Measurements from ENCODE around the gene ACSS2. TPM values are rescaled to one million over a fixed set of nuclear protein-coding genes. Genes with fewer than 3 reads are reported as not detected.

The ACSS2 gene
- total and polyA plus RNA-seq, 2 experiments from 2014 or later = 26.1 to 49.3 TPM

DNA sequence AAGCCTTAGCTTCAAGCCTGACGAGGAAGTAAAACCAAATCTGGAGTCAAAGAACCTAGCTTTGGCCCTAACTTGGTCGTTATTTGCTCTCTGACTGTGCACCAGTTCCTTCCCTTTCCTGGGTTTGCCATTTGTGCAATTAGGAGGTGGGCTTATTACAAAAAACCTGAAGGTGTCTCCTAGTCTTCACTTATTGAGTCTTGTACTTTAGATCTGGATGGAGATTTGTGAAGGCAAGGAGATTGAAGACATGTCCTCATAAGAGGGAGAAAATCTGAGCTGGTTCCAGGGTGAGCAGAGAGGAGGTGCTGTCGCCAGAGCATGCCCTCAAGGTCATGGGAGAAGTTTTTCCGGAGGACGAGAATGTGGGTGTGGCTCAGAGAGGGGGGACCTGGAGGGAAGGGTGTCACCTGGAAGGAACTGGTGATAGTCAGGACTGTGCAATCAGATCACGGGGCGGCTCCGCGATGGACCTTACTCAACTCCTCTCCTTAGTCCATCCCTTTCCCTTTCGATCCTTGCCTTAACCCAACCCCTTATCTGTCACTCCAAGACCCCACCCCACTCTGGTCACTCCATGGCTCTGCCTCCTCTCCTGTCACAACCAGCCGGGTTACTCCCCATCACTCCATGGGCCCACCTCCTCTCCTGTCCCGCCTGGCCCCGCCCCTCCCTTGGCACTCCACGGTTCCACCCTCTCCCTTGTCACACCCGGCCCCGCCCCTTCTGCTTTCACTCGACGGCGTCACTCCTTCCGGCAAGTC lies 588 bp upstream of the ACSS2 start:
- peak overlapping the region; percentile 77 for H2AFZ ChIP-seq
- peaks cover 26% of the 10 kb centered on the region for H3K4me1 ChIP-seq (ENCODE audit: insufficient read depth)
- H3K36me3 ChIP-seq (ENCODE audit: insufficient read depth) = no peaks in the 10 kb centered on the region
- peak overlapping the region; percentile 90 for H3K4me3 Mint-ChIP-seq
- H3K27ac Mint-ChIP-seq = peak overlapping the region; percentile 64
- H3K9me3 Mint-ChIP-seq = no peaks in the 10 kb centered on the region
- ATAC-seq (peak; percentile 80), DNase-seq (ENCODE audit: low spot score) (peak; percentile 100)
- peaks cover 5% of the 10 kb centered on the region; the same call in 1 of the 2 replicates for H3F3A ChIP-seq (replicated peaks; ENCODE audit: low read depth)
- peak overlapping the region; percentile 85 for H3K27ac ChIP-seq (ENCODE audit: low read depth)
- peaks cover 26% of the 10 kb centered on the region for H3K27me3 Mint-ChIP-seq (ENCODE audit: insufficient read depth, low read depth, poor library complexity)
- H3K9me2 ChIP-seq (ENCODE audit: insufficient read depth) = no peaks in the 10 kb centered on the region
- no peaks in the 10 kb centered on the region; the same call in 2 of the 3 replicates for H3K36me3 Mint-ChIP-seq (ENCODE audit: low read depth)
- H3K4me2 ChIP-seq = peak overlapping the region; percentile 68
- H3K4me3 ChIP-seq = peak overlapping the region; percentile 43
- TF ChIP-seq, protein P1, sequence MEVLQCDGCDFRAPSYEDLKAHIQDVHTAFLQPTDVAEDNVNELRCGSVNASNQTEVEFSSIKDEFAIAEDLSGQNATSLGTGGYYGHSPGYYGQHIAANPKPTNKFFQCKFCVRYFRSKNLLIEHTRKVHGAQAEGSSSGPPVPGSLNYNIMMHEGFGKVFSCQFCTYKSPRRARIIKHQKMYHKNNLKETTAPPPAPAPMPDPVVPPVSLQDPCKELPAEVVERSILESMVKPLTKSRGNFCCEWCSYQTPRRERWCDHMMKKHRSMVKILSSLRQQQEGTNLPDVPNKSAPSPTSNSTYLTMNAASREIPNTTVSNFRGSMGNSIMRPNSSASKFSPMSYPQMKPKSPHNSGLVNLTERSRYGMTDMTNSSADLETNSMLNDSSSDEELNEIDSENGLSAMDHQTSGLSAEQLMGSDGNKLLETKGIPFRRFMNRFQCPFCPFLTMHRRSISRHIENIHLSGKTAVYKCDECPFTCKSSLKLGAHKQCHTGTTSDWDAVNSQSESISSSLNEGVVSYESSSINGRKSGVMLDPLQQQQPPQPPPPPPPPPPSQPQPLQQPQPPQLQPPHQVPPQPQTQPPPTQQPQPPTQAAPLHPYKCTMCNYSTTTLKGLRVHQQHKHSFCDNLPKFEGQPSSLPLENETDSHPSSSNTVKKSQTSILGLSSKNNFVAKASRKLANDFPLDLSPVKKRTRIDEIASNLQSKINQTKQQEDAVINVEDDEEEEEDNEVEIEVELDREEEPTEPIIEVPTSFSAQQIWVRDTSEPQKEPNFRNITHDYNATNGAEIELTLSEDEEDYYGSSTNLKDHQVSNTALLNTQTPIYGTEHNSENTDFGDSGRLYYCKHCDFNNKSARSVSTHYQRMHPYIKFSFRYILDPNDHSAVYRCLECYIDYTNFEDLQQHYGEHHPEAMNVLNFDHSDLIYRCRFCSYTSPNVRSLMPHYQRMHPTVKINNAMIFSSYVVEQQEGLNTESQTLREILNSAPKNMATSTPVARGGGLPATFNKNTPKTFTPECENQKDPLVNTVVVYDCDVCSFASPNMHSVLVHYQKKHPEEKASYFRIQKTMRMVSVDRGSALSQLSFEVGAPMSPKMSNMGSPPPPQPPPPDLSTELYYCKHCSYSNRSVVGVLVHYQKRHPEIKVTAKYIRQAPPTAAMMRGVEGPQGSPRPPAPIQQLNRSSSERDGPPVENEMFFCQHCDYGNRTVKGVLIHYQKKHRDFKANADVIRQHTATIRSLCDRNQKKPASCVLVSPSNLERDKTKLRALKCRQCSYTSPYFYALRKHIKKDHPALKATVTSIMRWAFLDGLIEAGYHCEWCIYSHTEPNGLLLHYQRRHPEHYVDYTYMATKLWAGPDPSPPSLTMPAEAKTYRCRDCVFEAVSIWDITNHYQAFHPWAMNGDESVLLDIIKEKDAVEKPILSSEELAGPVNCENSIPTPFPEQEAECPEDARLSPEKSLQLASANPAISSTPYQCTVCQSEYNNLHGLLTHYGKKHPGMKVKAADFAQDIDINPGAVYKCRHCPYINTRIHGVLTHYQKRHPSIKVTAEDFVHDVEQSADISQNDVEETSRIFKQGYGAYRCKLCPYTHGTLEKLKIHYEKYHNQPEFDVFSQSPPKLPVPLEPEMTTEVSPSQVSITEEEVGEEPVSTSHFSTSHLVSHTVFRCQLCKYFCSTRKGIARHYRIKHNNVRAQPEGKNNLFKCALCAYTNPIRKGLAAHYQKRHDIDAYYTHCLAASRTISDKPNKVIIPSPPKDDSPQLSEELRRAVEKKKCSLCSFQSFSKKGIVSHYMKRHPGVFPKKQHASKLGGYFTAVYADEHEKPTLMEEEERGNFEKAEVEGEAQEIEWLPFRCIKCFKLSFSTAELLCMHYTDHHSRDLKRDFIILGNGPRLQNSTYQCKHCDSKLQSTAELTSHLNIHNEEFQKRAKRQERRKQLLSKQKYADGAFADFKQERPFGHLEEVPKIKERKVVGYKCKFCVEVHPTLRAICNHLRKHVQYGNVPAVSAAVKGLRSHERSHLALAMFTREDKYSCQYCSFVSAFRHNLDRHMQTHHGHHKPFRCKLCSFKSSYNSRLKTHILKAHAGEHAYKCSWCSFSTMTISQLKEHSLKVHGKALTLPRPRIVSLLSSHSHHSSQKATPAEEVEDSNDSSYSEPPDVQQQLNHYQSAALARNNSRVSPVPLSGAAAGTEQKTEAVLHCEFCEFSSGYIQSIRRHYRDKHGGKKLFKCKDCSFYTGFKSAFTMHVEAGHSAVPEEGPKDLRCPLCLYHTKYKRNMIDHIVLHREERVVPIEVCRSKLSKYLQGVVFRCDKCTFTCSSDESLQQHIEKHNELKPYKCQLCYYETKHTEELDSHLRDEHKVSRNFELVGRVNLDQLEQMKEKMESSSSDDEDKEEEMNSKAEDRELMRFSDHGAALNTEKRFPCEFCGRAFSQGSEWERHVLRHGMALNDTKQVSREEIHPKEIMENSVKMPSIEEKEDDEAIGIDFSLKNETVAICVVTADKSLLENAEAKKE (CRISPR knock-in tag; IDR thresholded peaks at IDR 0.05) = no peak
- TF ChIP-seq ZNF331 (CRISPR knock-in tag; IDR thresholded peaks at IDR 0.05; ENCODE audit: low read depth) (no peak), CREB1 (CRISPR knock-in tag; IDR thresholded peaks at IDR 0.05; ENCODE audit: low read depth) (peak; percentile 76), POLR2AphosphoS5 (IDR thresholded peaks at IDR 0.05; ENCODE audit: low read depth) (peak; percentile 34; the same call in 1 of the 2 replicates), JUNB (IDR thresholded peaks at IDR 0.05; ENCODE audit: unreplicated experiment) (no peak), STAT1 (IDR thresholded peaks at IDR 0.05; ENCODE audit: unreplicated experiment) (no peak)
- TF ChIP-seq, protein P2, sequence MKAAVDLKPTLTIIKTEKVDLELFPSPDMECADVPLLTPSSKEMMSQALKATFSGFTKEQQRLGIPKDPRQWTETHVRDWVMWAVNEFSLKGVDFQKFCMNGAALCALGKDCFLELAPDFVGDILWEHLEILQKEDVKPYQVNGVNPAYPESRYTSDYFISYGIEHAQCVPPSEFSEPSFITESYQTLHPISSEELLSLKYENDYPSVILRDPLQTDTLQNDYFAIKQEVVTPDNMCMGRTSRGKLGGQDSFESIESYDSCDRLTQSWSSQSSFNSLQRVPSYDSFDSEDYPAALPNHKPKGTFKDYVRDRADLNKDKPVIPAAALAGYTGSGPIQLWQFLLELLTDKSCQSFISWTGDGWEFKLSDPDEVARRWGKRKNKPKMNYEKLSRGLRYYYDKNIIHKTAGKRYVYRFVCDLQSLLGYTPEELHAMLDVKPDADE (IDR thresholded peaks at IDR 0.05) = no peak
- TF ChIP-seq, protein P3, sequence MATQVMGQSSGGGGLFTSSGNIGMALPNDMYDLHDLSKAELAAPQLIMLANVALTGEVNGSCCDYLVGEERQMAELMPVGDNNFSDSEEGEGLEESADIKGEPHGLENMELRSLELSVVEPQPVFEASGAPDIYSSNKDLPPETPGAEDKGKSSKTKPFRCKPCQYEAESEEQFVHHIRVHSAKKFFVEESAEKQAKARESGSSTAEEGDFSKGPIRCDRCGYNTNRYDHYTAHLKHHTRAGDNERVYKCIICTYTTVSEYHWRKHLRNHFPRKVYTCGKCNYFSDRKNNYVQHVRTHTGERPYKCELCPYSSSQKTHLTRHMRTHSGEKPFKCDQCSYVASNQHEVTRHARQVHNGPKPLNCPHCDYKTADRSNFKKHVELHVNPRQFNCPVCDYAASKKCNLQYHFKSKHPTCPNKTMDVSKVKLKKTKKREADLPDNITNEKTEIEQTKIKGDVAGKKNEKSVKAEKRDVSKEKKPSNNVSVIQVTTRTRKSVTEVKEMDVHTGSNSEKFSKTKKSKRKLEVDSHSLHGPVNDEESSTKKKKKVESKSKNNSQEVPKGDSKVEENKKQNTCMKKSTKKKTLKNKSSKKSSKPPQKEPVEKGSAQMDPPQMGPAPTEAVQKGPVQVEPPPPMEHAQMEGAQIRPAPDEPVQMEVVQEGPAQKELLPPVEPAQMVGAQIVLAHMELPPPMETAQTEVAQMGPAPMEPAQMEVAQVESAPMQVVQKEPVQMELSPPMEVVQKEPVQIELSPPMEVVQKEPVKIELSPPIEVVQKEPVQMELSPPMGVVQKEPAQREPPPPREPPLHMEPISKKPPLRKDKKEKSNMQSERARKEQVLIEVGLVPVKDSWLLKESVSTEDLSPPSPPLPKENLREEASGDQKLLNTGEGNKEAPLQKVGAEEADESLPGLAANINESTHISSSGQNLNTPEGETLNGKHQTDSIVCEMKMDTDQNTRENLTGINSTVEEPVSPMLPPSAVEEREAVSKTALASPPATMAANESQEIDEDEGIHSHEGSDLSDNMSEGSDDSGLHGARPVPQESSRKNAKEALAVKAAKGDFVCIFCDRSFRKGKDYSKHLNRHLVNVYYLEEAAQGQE (IDR thresholded peaks at IDR 0.05; ENCODE audit: unreplicated experiment) = no peak
- TF ChIP-seq, protein P4, sequence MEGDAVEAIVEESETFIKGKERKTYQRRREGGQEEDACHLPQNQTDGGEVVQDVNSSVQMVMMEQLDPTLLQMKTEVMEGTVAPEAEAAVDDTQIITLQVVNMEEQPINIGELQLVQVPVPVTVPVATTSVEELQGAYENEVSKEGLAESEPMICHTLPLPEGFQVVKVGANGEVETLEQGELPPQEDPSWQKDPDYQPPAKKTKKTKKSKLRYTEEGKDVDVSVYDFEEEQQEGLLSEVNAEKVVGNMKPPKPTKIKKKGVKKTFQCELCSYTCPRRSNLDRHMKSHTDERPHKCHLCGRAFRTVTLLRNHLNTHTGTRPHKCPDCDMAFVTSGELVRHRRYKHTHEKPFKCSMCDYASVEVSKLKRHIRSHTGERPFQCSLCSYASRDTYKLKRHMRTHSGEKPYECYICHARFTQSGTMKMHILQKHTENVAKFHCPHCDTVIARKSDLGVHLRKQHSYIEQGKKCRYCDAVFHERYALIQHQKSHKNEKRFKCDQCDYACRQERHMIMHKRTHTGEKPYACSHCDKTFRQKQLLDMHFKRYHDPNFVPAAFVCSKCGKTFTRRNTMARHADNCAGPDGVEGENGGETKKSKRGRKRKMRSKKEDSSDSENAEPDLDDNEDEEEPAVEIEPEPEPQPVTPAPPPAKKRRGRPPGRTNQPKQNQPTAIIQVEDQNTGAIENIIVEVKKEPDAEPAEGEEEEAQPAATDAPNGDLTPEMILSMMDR (conservative IDR thresholded peaks at IDR 0.05; ENCODE audit: low read depth in 2 of 2) = peak; percentile 53 to 55
- H3K4me1 Mint-ChIP-seq = peaks cover 33% of the 10 kb centered on the region
- peaks cover 27% of the 10 kb centered on the region for H3K27me3 ChIP-seq (ENCODE audit: insufficient read depth)
- no peaks in the 10 kb centered on the region for H4K20me1 ChIP-seq (replicated peaks; ENCODE audit: insufficient read depth)
- peaks cover 37% of the 10 kb centered on the region for H3K79me2 ChIP-seq (replicated peaks; ENCODE audit: insufficient read depth)

Measured in GM23338 (cell line).